ENCODE measurements around the gene C7orf57. TPM values are rescaled to one million over a fixed set of nuclear protein-coding genes. Genes with fewer than 3 reads are reported as not detected.

The C7orf57 gene
- total and polyA plus RNA-seq, 10 of the 15 experiments (the other 5 are each of a cell fraction or from before 2014, with no cell fraction given), result 0.04 to 0.21 (median 0.10) TPM; not detected in 5

- WGBS (ENCODE audit: insufficient coverage, insufficient replicate concordance, low lambda C conversion rate, missing lambda C conversion rate), result 86% methylated on average over 5 of the region's 5 CpGs
- Histone ChIP-seq H3K27ac (ENCODE audit: control insufficient read depth, insufficient read depth) (no peak overlapping the region), H4K20me1 (ENCODE audit: control insufficient read depth, insufficient read depth) (no peaks in the 10 kb centered on the region), H2AFZ (ENCODE audit: control insufficient read depth, low read depth, low read length) (no peak overlapping the region), H3K9me3 (replicated peaks; ENCODE audit: control insufficient read depth, insufficient read depth, low read length) (no peaks in the 10 kb centered on the region), H3K4me2 (ENCODE audit: control insufficient read depth, insufficient read depth) (no peak overlapping the region), H3K27me3 (replicated peaks in 1 of 2; ENCODE audit: control insufficient read depth in 2 of 2, insufficient read depth in 2 of 2, low read length in 1 of 2) (no peaks in the 10 kb centered on the region), H3K4me3 (no peak overlapping the region), H3K79me2 (ENCODE audit: control insufficient read depth, insufficient read depth, low read length) (no peaks in the 10 kb centered on the region), H3K9ac (ENCODE audit: control insufficient read depth, insufficient read depth, low read length) (no peak overlapping the region), H3K36me3 (ENCODE audit: control insufficient read depth in 2 of 2, insufficient read depth in 2 of 2, low read length in 1 of 2) (no peaks in the 10 kb centered on the region), H3K4me1 (ENCODE audit: control insufficient read depth, insufficient read depth, low read length) (no peaks in the 10 kb centered on the region)
- ChIA-PET POLR2A (interaction anchor here (1.5 kb wide), 1 partner anchor 23 kb away, joined by 4 read pairs; no protein-coding TSS in a partner anchor), RAD21 (ENCODE audit: unreplicated experiment) (interaction anchor here (1.0 to 7.0 kb wide), 12 partner anchors 19 to 170 kb away, joined by 3 to 79 read pairs (median 4); partner anchors contain the start of gene PKD1L1), CTCF (interaction anchor here (0.8 to 11.4 kb wide), 25 partner anchors 11 to 175 kb away, joined by 3 to 210 read pairs (median 5); partner anchors contain the start of genes PKD1L1 and UPP1), SMC1A (ENCODE audit: uncharacterized antibody, unreplicated experiment) (interaction anchor here (0.7 to 3.8 kb wide), 14 partner anchors 10 to 171 kb away, joined by 3 to 41 read pairs (median 5); no protein-coding TSS in a partner anchor)
- in situ Hi-C loops (cut with MboI) (loop anchor here (5.0 kb wide), 1 partner anchor 117 kb away; no protein-coding TSS in a partner anchor), intact Hi-C loops (cut with micrococcal nuclease; ENCODE audit: unreplicated experiment) (no loop called here)
- no TSS peak for BruUV-seq (replicated peaks)
- TF ChIP-seq KAT2A (conservative IDR thresholded peaks at IDR 0.05; ENCODE audit: control insufficient read depth, low read depth, low read length) (no peak), MXI1 (IDR thresholded peaks at IDR 0.05; ENCODE audit: low read depth, low read length) (no peak), HSF1 (IDR thresholded peaks at IDR 0.05; ENCODE audit: low read depth, low read length) (no peak), TCF12 (IDR thresholded peaks at IDR 0.05; ENCODE audit: low read depth, low read length) (no peak), BRCA1 (IDR thresholded peaks at IDR 0.05; ENCODE audit: low read depth, low read length) (no peak), KDM1A (IDR thresholded peaks at IDR 0.05; ENCODE audit: borderline replicate concordance) (no peak), ESRRA (IDR thresholded peaks at IDR 0.05; ENCODE audit: low read length) (no peak), ATF7 (IDR thresholded peaks at IDR 0.05; ENCODE audit: low read depth) (no peak), IKZF2 (IDR thresholded peaks at IDR 0.05) (no peak), NR2C1 (IDR thresholded peaks at IDR 0.05) (no peak), BMI1 (IDR thresholded peaks at IDR 0.05; ENCODE audit: borderline replicate concordance) (no peak), MAX (IDR thresholded peaks at IDR 0.05; ENCODE audit: low read depth, low read length) (no peak), YY1 (IDR thresholded peaks at IDR 0.05; ENCODE audit: low read depth, low read length) (no peak)
- TF ChIP-seq, protein P1, sequence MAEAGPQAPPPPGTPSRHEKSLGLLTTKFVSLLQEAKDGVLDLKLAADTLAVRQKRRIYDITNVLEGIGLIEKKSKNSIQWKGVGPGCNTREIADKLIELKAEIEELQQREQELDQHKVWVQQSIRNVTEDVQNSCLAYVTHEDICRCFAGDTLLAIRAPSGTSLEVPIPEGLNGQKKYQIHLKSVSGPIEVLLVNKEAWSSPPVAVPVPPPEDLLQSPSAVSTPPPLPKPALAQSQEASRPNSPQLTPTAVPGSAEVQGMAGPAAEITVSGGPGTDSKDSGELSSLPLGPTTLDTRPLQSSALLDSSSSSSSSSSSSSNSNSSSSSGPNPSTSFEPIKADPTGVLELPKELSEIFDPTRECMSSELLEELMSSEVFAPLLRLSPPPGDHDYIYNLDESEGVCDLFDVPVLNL (IDR thresholded peaks at IDR 0.05; ENCODE audit: low read depth, low read length), result no peak
- FAIRE-seq, result no peak
- ATAC-seq, result peak; percentile 10; the same call in 2 of the 3 replicates
- DNase-seq (ENCODE audit: low read depth, low spot score), result no peak
These were observed 73.9 kb downstream of the C7orf57 start for GRCh38 chr7:48108959-48109847.
